MCF 10A (cell line): ENCODE results near the gene GAR1. TPM values are rescaled to one million over a fixed set of nuclear protein-coding genes. Genes with fewer than 3 reads are reported as not detected.

ENCODE experiments used
- BruUV-seq: library from RNA; stranded (reverse); fragments of 400-500 nt; replicated peaks from 2 replicates; lab custom pipeline; 2021; lab: Mats Ljungman, UMichigan
- CTCF ChIA-PET: fragments of 300-600 bp; sonication (Branson Sonifier 250); formaldehyde crosslinking; extraction: SDS; loops from one replicate; lab custom pipeline; 2021; ENCODE audit warnings: antibody characterized with exemption, inconsistent platforms; lab: Yijun Ruan, JAX
- POLR2A ChIA-PET: fragments of 300-600, 350-650 bp; sonication (Branson Sonifier 250); formaldehyde crosslinking; extraction: SDS; loops from one replicate; lab custom pipeline; 2020; ENCODE audit warnings: antibody characterized with exemption, inconsistent platforms; lab: Yijun Ruan, JAX
- DNase-seq: peaks from one replicate; pipeline ENCODE4 v3.0.0-alpha.2; 2018; ENCODE audit not compliant: unreplicated experiment
- H3K27ac Mint-ChIP-seq: one replicate; pipeline ENCODE4 v1.8.0; 2022; ENCODE audit warnings: mild to moderate bottlenecking, low read depth, mixed read lengths; ENCODE audit not compliant: unreplicated experiment
- H3K27me3 Mint-ChIP-seq: one replicate; pipeline ENCODE4 v1.8.0; 2022; ENCODE audit warnings: mixed read lengths; ENCODE audit not compliant: insufficient read depth, unreplicated experiment
- H3K36me3 Mint-ChIP-seq: one replicate; pipeline ENCODE4 v1.8.0; 2022; ENCODE audit warnings: mild to moderate bottlenecking, moderate library complexity, mixed read lengths; ENCODE audit not compliant: insufficient read depth, unreplicated experiment
- H3K4me1 Mint-ChIP-seq: one replicate; pipeline ENCODE4 v1.8.0; 2022; ENCODE audit warnings: mixed read lengths; ENCODE audit not compliant: insufficient read depth, unreplicated experiment
- H3K4me3 Mint-ChIP-seq: one replicate; pipeline ENCODE4 v1.8.0; 2022; ENCODE audit warnings: mild to moderate bottlenecking, moderate library complexity, mixed read lengths; ENCODE audit not compliant: unreplicated experiment
- H3K9me3 Mint-ChIP-seq: one replicate; pipeline ENCODE4 v1.8.0; 2022; ENCODE audit warnings: mixed read lengths; ENCODE audit not compliant: unreplicated experiment
- CTCF ChIP-seq: fragments of 200-600 bp; IDR thresholded peaks from one replicate; pipeline ENCODE4 v1.8.0; 2022; ENCODE audit warnings: antibody characterized with exemption, mild to moderate bottlenecking; ENCODE audit not compliant: unreplicated experiment
- intact Hi-C: fragments of 100-400 bp; cut with micrococcal nuclease; formaldehyde crosslinking; loops from 2 replicates; pipeline ENCODE4 v1.14.1; 2022
- total RNA-seq: library from RNA; stranded (reverse); gene quantifications from 2 replicates; pipeline ENCODE4 v1.2.3, GENCODE V29; 2022

GAR1 gene
- total RNA-seq, 1 experiment from 2014 or later = 28.7 TPM

DNA sequence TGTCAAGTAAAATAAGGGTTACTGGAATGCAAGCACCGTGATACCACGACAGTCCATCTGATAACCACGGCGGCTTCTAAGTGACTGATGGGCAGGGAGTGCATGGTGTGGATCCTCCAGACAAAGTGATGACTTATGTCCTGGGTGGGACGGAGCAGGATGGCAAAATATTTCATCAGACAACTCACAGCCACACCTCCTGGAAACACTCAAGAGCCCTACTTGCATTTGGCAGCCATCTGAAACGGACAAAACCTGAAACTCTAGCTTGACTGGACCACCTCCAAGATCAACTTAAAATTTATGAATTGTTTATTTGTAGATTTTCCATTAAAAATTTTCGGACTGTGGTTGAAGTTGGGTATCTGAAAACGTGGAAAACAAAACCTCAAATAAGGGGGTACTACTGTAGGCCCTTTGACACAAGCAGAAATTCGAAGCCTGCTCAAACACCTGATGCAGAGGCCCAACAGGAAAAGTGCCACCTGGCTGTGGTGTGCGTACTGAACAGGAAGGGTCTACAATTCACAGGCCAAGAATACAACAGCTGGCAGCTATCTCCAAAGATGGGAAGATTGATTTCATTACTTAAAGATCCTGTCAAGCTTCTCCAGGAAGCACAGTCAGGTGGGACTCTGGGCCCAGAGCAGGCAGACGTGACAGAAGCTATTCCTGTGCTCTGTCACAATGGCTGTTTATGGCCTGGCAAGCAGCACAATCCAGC, 58.4 kb downstream of the GAR1 start:
- intact Hi-C loops = no loop called here
- Mint-ChIP-seq H3K4me3 (no peak overlapping the region), H3K27me3 (no peaks in the 10 kb centered on the region), H3K9me3 (no peaks in the 10 kb centered on the region), H3K36me3 (no peaks in the 10 kb centered on the region), H3K4me1 (no peaks in the 10 kb centered on the region), H3K27ac (no peak overlapping the region)
- peak; percentile 38 for DNase-seq
- POLR2A ChIA-PET = no interaction called here
- no peak for TF ChIP-seq CTCF
- CTCF ChIA-PET = no interaction called here
- BruUV-seq = TSS peak; percentile 96

Other genes with a start within 250 kb of the GAR1 start
- 7.9 and 8.1 TPM in 2 replicates for gene CASP6, start 112.3 kb upstream of the GAR1 start, total RNA-seq
- gene PLA2G12A, start 85.7 kb upstream of the GAR1 start, total RNA-seq = 52.4 and 58.0 TPM in 2 replicates
- 0.16 TPM in 1 of 2 replicates, not detected in the other for gene CFI, start 13.8 kb upstream of the GAR1 start, total RNA-seq
- not detected in 2 replicates for gene RRH, start 12.2 kb downstream of the GAR1 start, total RNA-seq
- gene LRIT3, start 32.3 kb downstream of the GAR1 start, total RNA-seq = 0.22 and 0.35 TPM in 2 replicates
- 0.12 TPM in 1 of 2 replicates, not detected in the other for gene EGF, start 97.1 kb downstream of the GAR1 start, total RNA-seq